ENCODE data around the gene PCDHAC2. TPM values are rescaled to one million over a fixed set of nuclear protein-coding genes. Genes with fewer than 3 reads are reported as not detected.

PCDHAC2 gene
- total RNA-seq, 1 donor from 2014 or later, result 2.3 TPM

Other genes starting within 250 kb of the PCDHAC2 start
- not detected in 2 replicates for gene PCDHA1, start 180.3 kb upstream of the PCDHAC2 start, total RNA-seq
- gene PCDHA2, start 171.6 kb upstream of the PCDHAC2 start, total RNA-seq, result 0.99 and 1.6 TPM in 2 replicates
- gene PCDHA3, start 165.4 kb upstream of the PCDHAC2 start, total RNA-seq, result 0.19 and 0.42 TPM in 2 replicates
- gene PCDHA4, start 159.4 kb upstream of the PCDHAC2 start, total RNA-seq, result 12.2 and 12.8 TPM in 2 replicates
- 1.0 and 1.1 TPM in 2 replicates for gene PCDHA5, start 144.9 kb upstream of the PCDHAC2 start, total RNA-seq
- gene PCDHA6, start 138.5 kb upstream of the PCDHAC2 start, total RNA-seq, result 20.2 TPM in 2 replicates
- 2.0 and 2.1 TPM in 2 replicates for gene PCDHA7, start 132.2 kb upstream of the PCDHAC2 start, total RNA-seq
- 1.9 and 2.0 TPM in 2 replicates for gene PCDHA8, start 125.3 kb upstream of the PCDHAC2 start, total RNA-seq
- gene PCDHA9, start 118.1 kb upstream of the PCDHAC2 start, total RNA-seq, result 1.7 and 1.8 TPM in 2 replicates
- gene PCDHA10, start 110.6 kb upstream of the PCDHAC2 start, total RNA-seq, result 6.0 and 6.1 TPM in 2 replicates
- gene PCDHA11, start 97.5 kb upstream of the PCDHAC2 start, total RNA-seq, result 7.2 and 8.2 TPM in 2 replicates
- gene PCDHA12, start 91.2 kb upstream of the PCDHAC2 start, total RNA-seq, result 9.1 and 12.4 TPM in 2 replicates
- 1.5 and 1.7 TPM in 2 replicates for gene PCDHA13, start 84.4 kb upstream of the PCDHAC2 start, total RNA-seq
- gene PCDHAC1, start 40.2 kb upstream of the PCDHAC2 start, total RNA-seq, result 3.3 TPM in 2 replicates
- gene PCDHB1, start 84.9 kb downstream of the PCDHAC2 start, total RNA-seq, result 0.03 and 0.05 TPM in 2 replicates
- gene PCDHB2, start 128.1 kb downstream of the PCDHAC2 start, total RNA-seq, result 91.5 and 92.7 TPM in 2 replicates
- 8.8 and 11.1 TPM in 2 replicates for gene PCDHB3, start 134.0 kb downstream of the PCDHAC2 start, total RNA-seq
- 2.9 and 4.1 TPM in 2 replicates for gene PCDHB4, start 155.3 kb downstream of the PCDHAC2 start, total RNA-seq
- gene PCDHB5, start 168.7 kb downstream of the PCDHAC2 start, total RNA-seq, result 6.4 and 7.5 TPM in 2 replicates
- 1.4 and 1.6 TPM in 2 replicates for gene PCDHB6, start 183.6 kb downstream of the PCDHAC2 start, total RNA-seq
- 1.1 and 1.2 TPM in 2 replicates for gene PCDHB7, start 206.2 kb downstream of the PCDHAC2 start, total RNA-seq
- 0.81 and 1.1 TPM in 2 replicates for gene PCDHB8, start 211.3 kb downstream of the PCDHAC2 start, total RNA-seq
- gene PCDHB16, start 215.9 kb downstream of the PCDHAC2 start, total RNA-seq, result 9.0 and 10.8 TPM in 2 replicates
- 3.4 and 4.3 TPM in 2 replicates for gene PCDHB9, start 220.7 kb downstream of the PCDHAC2 start, total RNA-seq
- gene PCDHB10, start 225.9 kb downstream of the PCDHAC2 start, total RNA-seq, result 7.8 and 8.2 TPM in 2 replicates
- gene PCDHB11, start 233.2 kb downstream of the PCDHAC2 start, total RNA-seq, result 1.9 and 2.4 TPM in 2 replicates
- gene PCDHB12, start 242.2 kb downstream of the PCDHAC2 start, total RNA-seq, result 1.9 and 2.2 TPM in 2 replicates
- gene PCDHB13, start 247.4 kb downstream of the PCDHAC2 start, total RNA-seq, result 2.2 and 2.4 TPM in 2 replicates